ENCODE data around the gene POLR2B. TPM values are rescaled to one million over a fixed set of nuclear protein-coding genes. Genes with fewer than 3 reads are reported as not detected.

POLR2B gene
- total and polyA plus RNA-seq, 2 of the 4 experiments (the other 2 are of a cell fraction): 74.0 to 106 TPM

- no peak overlapping the region for H2BK120ac ChIP-seq (ENCODE audit: low read depth, low read length)
- no peak overlapping the region for H3K27ac ChIP-seq (ENCODE audit: insufficient read depth, low read length)
- peaks cover 18 to 32% of the 10 kb centered on the region in 2 experiments for H3K79me1 ChIP-seq (ENCODE audit: low read depth in 1 of 2, low read length in 2 of 2)
- H4K91ac ChIP-seq (ENCODE audit: insufficient read depth, low read depth, low read length): no peak overlapping the region
- ChIA-PET POLR2A (ENCODE audit: unreplicated experiment) (no interaction called here), CTCF (no interaction called here)
- no peak overlapping the region for H2BK5ac ChIP-seq (ENCODE audit: low read depth, low read length, poor library complexity, severe bottlenecking)
- no peaks in the 10 kb centered on the region for H3K9me3 ChIP-seq (ENCODE audit: control insufficient read depth, insufficient read depth, low read length)
- H3K14ac ChIP-seq (replicated peaks; ENCODE audit: low read depth, low read length): no peak overlapping the region
- TF ChIP-seq RAD21 (IDR thresholded peaks at IDR 0.05; ENCODE audit: low read length) (peak; percentile 36; the same call in 1 of the 2 replicates), CTCF (conservative IDR thresholded peaks at IDR 0.05; ENCODE audit: low read depth, low read length) (peak; percentile 32), MXI1 (IDR thresholded peaks at IDR 0.05; ENCODE audit: borderline replicate concordance, low read depth, low read length) (no peak)
- peaks cover 33% of the 10 kb centered on the region for H3K36me3 ChIP-seq (ENCODE audit: control insufficient read depth, insufficient read depth, low read length)
- H4K5ac ChIP-seq (ENCODE audit: low read depth, low read length): no peak overlapping the region
- BruUV-seq (replicated peaks): no TSS peak
- H3K18ac ChIP-seq (ENCODE audit: low read depth, low read length): no peak overlapping the region
- peaks cover 2% of the 10 kb centered on the region; the same call in 1 of the 2 replicates for H3K9me1 ChIP-seq (ENCODE audit: insufficient read depth, low read length)
- in situ Hi-C loops (cut with MboI; ENCODE audit: low sequenced_read_pairs): no loop called here
- no peak overlapping the region for H3K4ac ChIP-seq (ENCODE audit: low read depth, low read length)
- intact Hi-C loops (cut with micrococcal nuclease): no loop called here
- peaks cover 3% of the 10 kb centered on the region; the same call in 1 of the 2 replicates for H4K20me1 ChIP-seq (ENCODE audit: insufficient read depth, low read length)
- H3K27me3 ChIP-seq (ENCODE audit: control insufficient read depth, insufficient read depth, low read length): no peaks in the 10 kb centered on the region
- no peak overlapping the region for H2BK20ac ChIP-seq (ENCODE audit: low read depth, low read length)
- DNase-seq (peak; percentile 19), ATAC-seq (ENCODE audit: low read depth) (no peak)
- H2BK15ac ChIP-seq (ENCODE audit: low read depth, low read length): no peak overlapping the region
- no peak overlapping the region for H2AK9ac ChIP-seq (replicated peaks; ENCODE audit: low read depth, low read length, poor library complexity)
- H3K4me2 ChIP-seq (ENCODE audit: low read depth, low read length): no peak overlapping the region
- H3K56ac ChIP-seq (ENCODE audit: extremely low read depth, insufficient read depth, low read length): no peak overlapping the region
- H3K23ac ChIP-seq (ENCODE audit: low read depth, low read length): no peak overlapping the region
- H4K8ac ChIP-seq (ENCODE audit: low read depth in 2 of 2, low read length in 2 of 2): no peak overlapping the region
- H3K9ac ChIP-seq (ENCODE audit: low read depth, low read length): no peak overlapping the region
- H3K4me1 ChIP-seq (ENCODE audit: control insufficient read depth, insufficient read depth, low read length): peaks cover 8% of the 10 kb centered on the region
- no peak overlapping the region for H3K4me3 ChIP-seq (ENCODE audit: insufficient read depth, low read depth, low read length)
- no peak overlapping the region for H2AFZ ChIP-seq (replicated peaks; ENCODE audit: low read length, poor library complexity)
- no peak overlapping the region for H2AK5ac ChIP-seq (ENCODE audit: low read depth, low read length)
- dilution Hi-C loops (cut with HindIII; ENCODE audit: low sequenced_read_pairs, unreplicated experiment): no loop called here
These were observed 40.3 kb downstream of the POLR2B start for GRCh38 chr4:57018980-57019379.

Measured in IMR-90 (cell line).